ENCODE data around the gene TMEM62. TPM values are rescaled to one million over a fixed set of nuclear protein-coding genes. Genes with fewer than 3 reads are reported as not detected.
A peak's percentile ranks its signal among the peaks of the same experiment; 100 is the strongest.

Gene TMEM62
- total RNA-seq, 4 donors from 2014 or later: 16.6 to 32.9 (median 21.0) TPM

DNA sequence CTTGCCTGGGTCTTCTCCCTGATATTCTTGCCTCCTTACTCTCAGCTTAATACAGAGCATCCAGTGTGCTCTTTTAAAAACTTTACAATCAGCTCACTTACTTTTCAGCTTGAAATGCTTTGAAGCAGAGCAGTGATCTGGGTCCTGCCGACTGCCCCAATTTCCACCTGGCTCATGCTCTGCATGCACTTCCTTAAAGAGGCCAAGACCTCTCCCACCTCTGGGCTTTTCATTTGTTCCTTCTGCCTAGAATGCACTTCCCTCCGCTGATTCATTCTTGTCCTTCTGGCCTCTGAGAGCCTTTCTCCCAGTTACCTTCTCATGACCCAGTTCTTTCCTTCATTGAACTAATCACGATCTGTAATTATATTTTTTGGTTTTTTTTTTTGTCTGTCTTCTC, 49.9 kb downstream of the TMEM62 start:
- no peak for DNase-seq (ENCODE audit: low spot score)
- TF ChIP-seq, protein P1, sequence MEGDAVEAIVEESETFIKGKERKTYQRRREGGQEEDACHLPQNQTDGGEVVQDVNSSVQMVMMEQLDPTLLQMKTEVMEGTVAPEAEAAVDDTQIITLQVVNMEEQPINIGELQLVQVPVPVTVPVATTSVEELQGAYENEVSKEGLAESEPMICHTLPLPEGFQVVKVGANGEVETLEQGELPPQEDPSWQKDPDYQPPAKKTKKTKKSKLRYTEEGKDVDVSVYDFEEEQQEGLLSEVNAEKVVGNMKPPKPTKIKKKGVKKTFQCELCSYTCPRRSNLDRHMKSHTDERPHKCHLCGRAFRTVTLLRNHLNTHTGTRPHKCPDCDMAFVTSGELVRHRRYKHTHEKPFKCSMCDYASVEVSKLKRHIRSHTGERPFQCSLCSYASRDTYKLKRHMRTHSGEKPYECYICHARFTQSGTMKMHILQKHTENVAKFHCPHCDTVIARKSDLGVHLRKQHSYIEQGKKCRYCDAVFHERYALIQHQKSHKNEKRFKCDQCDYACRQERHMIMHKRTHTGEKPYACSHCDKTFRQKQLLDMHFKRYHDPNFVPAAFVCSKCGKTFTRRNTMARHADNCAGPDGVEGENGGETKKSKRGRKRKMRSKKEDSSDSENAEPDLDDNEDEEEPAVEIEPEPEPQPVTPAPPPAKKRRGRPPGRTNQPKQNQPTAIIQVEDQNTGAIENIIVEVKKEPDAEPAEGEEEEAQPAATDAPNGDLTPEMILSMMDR (IDR thresholded peaks at IDR 0.05): no peak
- ATAC-seq (ENCODE audit: low FRiP score): no peak

GRCh38 chr15:43184407-43185124, 51.2 kb downstream of the TMEM62 start:
- TF ChIP-seq, protein P1 (IDR thresholded peaks at IDR 0.05): no peak
- DNase-seq (ENCODE audit: low spot score): no peak
- ATAC-seq (ENCODE audit: low FRiP score): no peak

DNA sequence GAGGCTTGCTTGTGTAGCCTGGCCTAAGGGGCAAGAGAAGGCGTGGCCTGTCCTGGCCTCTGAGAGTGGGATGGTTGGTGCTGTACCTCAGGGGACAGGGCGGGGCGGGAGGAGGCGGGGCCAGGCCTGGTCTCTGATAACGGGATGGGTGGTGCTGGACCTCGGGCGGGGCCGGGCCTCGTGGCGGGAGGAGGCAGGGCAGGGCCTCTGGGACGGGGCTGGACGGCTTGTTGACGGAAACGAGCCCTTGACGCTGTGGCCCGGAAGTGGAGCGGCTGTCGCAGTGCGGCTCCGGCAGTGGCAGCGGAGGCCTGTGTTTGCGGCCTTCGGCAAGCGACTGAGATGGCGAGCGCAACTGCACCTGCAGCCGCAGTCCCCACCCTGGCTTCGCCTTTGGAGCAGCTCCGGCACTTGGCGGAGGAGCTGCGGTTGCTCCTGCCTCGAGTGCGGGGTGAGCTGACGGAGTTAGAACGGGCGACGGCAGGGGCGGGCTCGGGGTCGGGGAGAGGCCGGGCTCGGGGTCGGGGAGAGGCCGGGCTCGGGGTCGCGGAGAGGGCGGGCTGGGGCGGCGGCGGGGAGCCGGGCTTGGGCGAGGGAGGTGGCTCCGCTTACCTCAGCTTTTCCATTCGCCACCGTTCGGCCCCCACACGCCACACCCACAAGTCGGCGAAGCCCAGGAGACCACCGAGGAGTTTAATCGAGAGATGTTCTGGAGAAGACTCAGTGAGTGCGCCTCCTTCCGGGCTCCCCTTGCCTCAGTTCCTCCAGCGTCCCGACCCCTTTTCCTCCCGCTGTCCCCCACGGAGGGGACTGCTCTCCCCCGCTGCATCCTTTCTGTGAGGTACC, 52.0 kb downstream of the TMEM62 start, which contains the start of gene CCNDBP1:
Gene CCNDBP1, plus strand, starts transcription at position 247 of the 846 bp plus-strand sequence. Its CDS starts 96 bp downstream, at position 343.
- DNase-seq (ENCODE audit: low spot score) (peak; percentile 89), ATAC-seq (ENCODE audit: low FRiP score) (peak; percentile 96)
- TF ChIP-seq, protein P1 (IDR thresholded peaks at IDR 0.05): no peak

- ATAC-seq (ENCODE audit: low FRiP score): no peak
- TF ChIP-seq, protein P1 (IDR thresholded peaks at IDR 0.05): no peak
- DNase-seq (ENCODE audit: low spot score): no peak
These were observed 52.6 kb downstream of the TMEM62 start for GRCh38 chr15:43186003-43186353.

DNA sequence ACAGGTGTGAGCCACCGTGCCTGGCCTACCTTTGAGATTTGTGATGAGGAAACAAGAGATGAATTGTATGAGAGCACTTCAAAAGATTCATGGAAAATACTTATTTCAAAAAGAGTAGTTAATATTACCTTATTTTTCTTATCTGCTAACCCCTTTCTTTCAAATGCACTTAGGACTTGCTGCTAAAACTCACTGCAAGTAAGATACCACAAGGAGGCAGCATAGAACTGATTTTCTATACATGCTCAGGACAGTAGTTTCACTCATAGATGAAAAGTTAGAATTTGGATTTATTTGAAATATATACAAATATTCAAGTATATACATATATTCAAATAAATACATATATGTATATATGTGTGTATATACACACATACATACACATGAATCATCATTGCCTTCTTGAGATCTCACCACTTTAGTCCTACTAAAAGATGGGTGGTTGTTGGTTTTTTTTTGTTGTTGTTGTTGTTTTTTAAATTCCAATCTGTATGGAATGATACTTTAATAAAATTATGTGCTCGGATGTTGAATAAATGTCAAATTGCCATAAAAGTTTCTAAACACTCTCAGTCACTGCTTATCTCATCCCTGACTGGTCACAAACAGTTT, 54.3 kb downstream of the TMEM62 start:
- ATAC-seq (ENCODE audit: low FRiP score): no peak
- no peak for DNase-seq (ENCODE audit: low spot score)
- TF ChIP-seq, protein P1 (IDR thresholded peaks at IDR 0.05): no peak

DNA sequence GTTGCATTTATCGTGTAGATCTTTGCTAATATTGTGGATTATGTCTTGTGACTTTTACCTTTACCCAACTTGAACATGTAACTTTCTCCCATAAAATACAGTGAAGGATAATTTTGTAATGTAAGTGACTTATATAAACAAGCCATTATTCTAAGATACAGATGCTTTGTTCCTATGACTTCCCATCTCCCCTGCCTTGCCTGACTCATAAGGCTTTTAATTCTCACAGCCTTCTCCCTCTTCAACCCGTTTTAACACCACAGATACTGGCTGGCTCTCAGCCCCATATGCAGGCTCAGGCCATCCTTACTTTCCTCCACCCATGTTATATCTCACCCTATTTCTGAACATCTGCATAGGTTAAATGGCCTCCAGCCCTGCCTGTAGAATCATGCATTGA, 55.9 kb downstream of the TMEM62 start:
- ATAC-seq (ENCODE audit: low FRiP score) (no peak), DNase-seq (ENCODE audit: low spot score) (no peak)
- TF ChIP-seq, protein P1 (IDR thresholded peaks at IDR 0.05): no peak

Data from omental fat pad (tissue), 4 donors.